WTC11 (cell line): ENCODE measurements around the gene ZNF385A. TPM values are rescaled to one million over a fixed set of nuclear protein-coding genes. Genes with fewer than 3 reads are reported as not detected.

Experiments
- ATAC-seq: fragments of 200-7000 bp; cut with Tn5 transposase; 2 replicates; pipeline ENCODE4 v1.10.0; 2021; ENCODE audit warnings: mild to moderate bottlenecking, moderate library complexity
- CTCF ChIA-PET: fragments of 300-600 bp; sonication (Branson Sonifier 250); formaldehyde crosslinking; loops from one replicate; lab custom pipeline; 2021; ENCODE audit warnings: antibody characterized with exemption; lab: Charles Lee
- POLR2A ChIA-PET: fragments of 350-600 bp; sonication (Branson Sonifier 250); formaldehyde crosslinking; loops from one replicate; lab custom pipeline; 2021; ENCODE audit warnings: antibody characterized with exemption; lab: Charles Lee
- DNase-seq: peaks from one replicate; pipeline ENCODE4 v3.0.0; 2021; ENCODE audit warnings: low spot score
- H3K27ac Mint-ChIP-seq: 2 replicates; pipeline ENCODE4 v1.8.0; 2021; ENCODE audit warnings: mixed read lengths
- H3K27me3 Mint-ChIP-seq: 2 replicates; pipeline ENCODE4 v1.8.0; 2021; ENCODE audit warnings: low read depth, mild to moderate bottlenecking, moderate library complexity, mixed read lengths
- H3K36me3 Mint-ChIP-seq: 2 replicates; pipeline ENCODE4 v1.8.0; 2021; ENCODE audit warnings: mixed read lengths
- H3K4me1 Mint-ChIP-seq: 2 replicates; pipeline ENCODE4 v1.8.0; 2022; ENCODE audit warnings: mixed read lengths
- H3K4me3 Mint-ChIP-seq: 2 replicates; pipeline ENCODE4 v1.8.0; 2021; ENCODE audit warnings: mild to moderate bottlenecking, moderate library complexity, mixed read lengths
- H3K9me3 Mint-ChIP-seq: 2 replicates; pipeline ENCODE4 v1.8.0; 2021; ENCODE audit warnings: mixed read lengths
- ARID4B ChIP-seq: sonication (generic); formaldehyde crosslinking; IDR thresholded peaks from 2 replicates; pipeline ENCODE4 v1.8.0; 2023; ENCODE audit warnings: missing genetic modification reagents, mild to moderate bottlenecking, borderline replicate concordance
- CREM ChIP-seq: sonication (generic); formaldehyde crosslinking; IDR thresholded peaks from 2 replicates; pipeline ENCODE4 v1.8.1; 2022; ENCODE audit warnings: mild to moderate bottlenecking, missing genetic modification reagents, moderate library complexity
- CTCF ChIP-seq: fragments of 200-600 bp; IDR thresholded peaks from 2 replicates; pipeline ENCODE4 v1.8.0; 2022; ENCODE audit warnings: antibody characterized with exemption
- EMX1 ChIP-seq: fragments of 250-450 bp; sonication (Bioruptor Pico); IDR thresholded peaks from 2 replicates; pipeline ENCODE4 v1.8.0; 2021; ENCODE audit warnings: mild to moderate bottlenecking
- ERG ChIP-seq: fragments of 250-450 bp; sonication (Bioruptor Pico); IDR thresholded peaks from 2 replicates; pipeline ENCODE4 v1.8.0; 2021; ENCODE audit warnings: mild to moderate bottlenecking
- ETV6 ChIP-seq: sonication (generic); formaldehyde crosslinking; IDR thresholded peaks from 2 replicates; pipeline ENCODE4 v1.8.1; 2022; ENCODE audit warnings: mild to moderate bottlenecking, missing genetic modification reagents
- FOXP1 ChIP-seq: sonication (generic); formaldehyde crosslinking; IDR thresholded peaks from 2 replicates; pipeline ENCODE4 v1.8.0; 2022; ENCODE audit warnings: missing genetic modification reagents, mild to moderate bottlenecking, moderate library complexity, borderline replicate concordance
- FOXP4 ChIP-seq: sonication (generic); formaldehyde crosslinking; IDR thresholded peaks from 2 replicates; pipeline ENCODE4 v1.8.0; 2022; ENCODE audit warnings: mild to moderate bottlenecking, missing genetic modification reagents
- GRHL2 ChIP-seq: fragments of 250-450 bp; sonication (Bioruptor Pico); IDR thresholded peaks from 2 replicates; pipeline ENCODE4 v1.8.0; 2022; ENCODE audit warnings: mild to moderate bottlenecking, moderate library complexity; ENCODE audit not compliant: insufficient replicate concordance, severe bottlenecking
- NFATC4 ChIP-seq: fragments of 250-450 bp; sonication (Bioruptor Pico); IDR thresholded peaks from 2 replicates; pipeline ENCODE4 v1.9.0; 2021; ENCODE audit warnings: mild to moderate bottlenecking
- NR2C2 ChIP-seq: sonication (generic); formaldehyde crosslinking; IDR thresholded peaks from 2 replicates; pipeline ENCODE4 v1.8.0; 2022; ENCODE audit warnings: mild to moderate bottlenecking, missing genetic modification reagents
- OVOL2 ChIP-seq: fragments of 250-450 bp; sonication (Bioruptor Pico); IDR thresholded peaks from 2 replicates; pipeline ENCODE4 v1.9.0; 2021; ENCODE audit warnings: mild to moderate bottlenecking, borderline replicate concordance
- TCF7 ChIP-seq: sonication (generic); formaldehyde crosslinking; IDR thresholded peaks from 2 replicates; pipeline ENCODE4 v1.8.0; 2022; ENCODE audit warnings: mild to moderate bottlenecking, low read depth, missing genetic modification reagents, moderate library complexity
- TEAD1 ChIP-seq: sonication (generic); formaldehyde crosslinking; IDR thresholded peaks from 2 replicates; pipeline ENCODE4 v1.8.0; 2022; ENCODE audit warnings: mild to moderate bottlenecking, missing genetic modification reagents
- TEAD4 ChIP-seq: sonication (generic); formaldehyde crosslinking; IDR thresholded peaks from 2 replicates; pipeline ENCODE4 v1.8.0; 2022; ENCODE audit warnings: mild to moderate bottlenecking, missing genetic modification reagents
- ZNF121 ChIP-seq: sonication (generic); formaldehyde crosslinking; IDR thresholded peaks from 2 replicates; pipeline ENCODE4 v1.8.0; 2023; ENCODE audit warnings: missing genetic modification reagents
- ZNF219 ChIP-seq: sonication (generic); formaldehyde crosslinking; IDR thresholded peaks from 2 replicates; pipeline ENCODE4 v1.8.0; 2023; ENCODE audit warnings: missing genetic modification reagents, mild to moderate bottlenecking, borderline replicate concordance
- ZNF281 ChIP-seq: sonication (generic); formaldehyde crosslinking; IDR thresholded peaks from 2 replicates; pipeline ENCODE4 v1.8.0; 2023; ENCODE audit warnings: mild to moderate bottlenecking, missing genetic modification reagents
- ZNF671 ChIP-seq: fragments of 250-450 bp; sonication (Bioruptor Pico); IDR thresholded peaks from 2 replicates; pipeline ENCODE4 v1.8.0; 2021; ENCODE audit warnings: mild to moderate bottlenecking
- total RNA-seq: library from RNA; stranded (reverse); gene quantifications from 3 replicates; pipeline ENCODE4 v1.2.3, GENCODE V29; 2021

The ZNF385A gene
- total RNA-seq, 1 experiment from 2014 or later = 23.5 TPM

- H3K27me3 Mint-ChIP-seq = peaks cover 78% of the 10 kb centered on the region
- H3K9me3 Mint-ChIP-seq = no peaks in the 10 kb centered on the region
- no peaks in the 10 kb centered on the region for H3K36me3 Mint-ChIP-seq
- POLR2A ChIA-PET = no interaction called here
- H3K27ac Mint-ChIP-seq = no peak overlapping the region
- ATAC-seq = no peak
- H3K4me1 Mint-ChIP-seq = peaks cover 42% of the 10 kb centered on the region
- no peak overlapping the region for H3K4me3 Mint-ChIP-seq
- no peak for DNase-seq
- TF ChIP-seq ZNF281 (CRISPR knock-in tag) (no peak), ERG (CRISPR knock-in tag) (no peak), CTCF (no peak), ARID4B (no peak), FOXP4 (CRISPR knock-in tag) (no peak), FOXP1 (CRISPR knock-in tag) (no peak), CREM (no peak), NFATC4 (CRISPR knock-in tag) (no peak), ZNF121 (CRISPR knock-in tag) (no peak), TCF7 (no peak), GRHL2 (no peak), ETV6 (CRISPR knock-in tag) (no peak), TEAD4 (no peak), NR2C2 (CRISPR knock-in tag) (no peak), ZNF671 (no peak), ZNF219 (CRISPR knock-in tag) (no peak), OVOL2 (no peak), EMX1 (CRISPR knock-in tag) (no peak), TEAD1 (no peak)
- CTCF ChIA-PET = interaction anchor here (2.7 to 7.7 kb wide), 2 partner anchors 17 to 22 kb away, joined by 13 to 109 read pairs; no protein-coding TSS in a partner anchor
Observed at GRCh38 chr12:54421879-54422250, 37.3 kb upstream of the ZNF385A start.
